Measurements from ENCODE around the gene S100PBP. TPM values are rescaled to one million over a fixed set of nuclear protein-coding genes. Genes with fewer than 3 reads are reported as not detected.
A peak's percentile ranks its signal among the peaks of the same experiment; 100 is the strongest.
"Not testable (repeated sequence)": the region's sequence is repeated elsewhere in the genome, so short reads cannot be mapped to it uniquely, and the experiment has no call there.

S100PBP gene
- total RNA-seq, 1 donor: 42.0 TPM

- peaks cover 6% of the 10 kb centered on the region for H3K27me3 ChIP-seq (ENCODE audit: insufficient read depth, low read length)
- H4K20me1 ChIP-seq (ENCODE audit: insufficient read depth, low read length): no peaks in the 10 kb centered on the region
- no peaks in the 10 kb centered on the region for H3K9me3 ChIP-seq (ENCODE audit: low read depth, low read length)
- no peak overlapping the region for H2AFZ ChIP-seq (ENCODE audit: low read length)
- peaks cover 5% of the 10 kb centered on the region for H3K4me1 ChIP-seq (ENCODE audit: insufficient read depth, low read length)
- H3K4me3 ChIP-seq (ENCODE audit: insufficient read depth, low read length): no peak overlapping the region
- DNase-seq (ENCODE audit: insufficient read length, low spot score, missing footprints): peak; percentile 83
- no peak overlapping the region for H3K27ac ChIP-seq (ENCODE audit: low read depth, low read length)
- no peaks in the 10 kb centered on the region for H3K79me2 ChIP-seq (ENCODE audit: insufficient read depth, low read length)
- no peak overlapping the region for H3K4me2 ChIP-seq (ENCODE audit: insufficient read depth, low read length)
- H3K36me3 ChIP-seq (ENCODE audit: insufficient read depth, low read length): no peaks in the 10 kb centered on the region
- no peak for TF ChIP-seq CTCF (IDR thresholded peaks at IDR 0.05; ENCODE audit: extremely low read depth, low read depth, low read length)
These were observed 86.7 kb downstream of the S100PBP start for GRCh38 chr1:32903991-32904785.

- Histone ChIP-seq H4K20me1 (ENCODE audit: insufficient read depth, low read length) (no peaks in the 10 kb centered on the region), H3K27ac (ENCODE audit: low read depth, low read length) (no peak overlapping the region), H3K4me3 (ENCODE audit: insufficient read depth, low read length) (no peak overlapping the region), H3K4me2 (ENCODE audit: insufficient read depth, low read length) (no peak overlapping the region), H2AFZ (ENCODE audit: low read length) (no peak overlapping the region), H3K36me3 (ENCODE audit: insufficient read depth, low read length) (no peaks in the 10 kb centered on the region), H3K9me3 (ENCODE audit: low read depth, low read length) (no peaks in the 10 kb centered on the region), H3K79me2 (ENCODE audit: insufficient read depth, low read length) (no peaks in the 10 kb centered on the region), H3K27me3 (ENCODE audit: insufficient read depth, low read length) (peaks cover 6% of the 10 kb centered on the region), H3K4me1 (ENCODE audit: insufficient read depth, low read length) (peaks cover 5% of the 10 kb centered on the region)
- no peak for TF ChIP-seq CTCF (IDR thresholded peaks at IDR 0.05; ENCODE audit: extremely low read depth, low read depth, low read length)
- DNase-seq (ENCODE audit: insufficient read length, low spot score, missing footprints): no peak
These were observed 87.3 kb downstream of the S100PBP start for GRCh38 chr1:32904797-32905196.

GRCh38 chr1:32905588-32905987, 88.1 kb downstream of the S100PBP start:
- H4K20me1 ChIP-seq (ENCODE audit: insufficient read depth, low read length); H3K4me1 ChIP-seq (ENCODE audit: insufficient read depth, low read length); H3K27me3 ChIP-seq (ENCODE audit: insufficient read depth, low read length); H3K9me3 ChIP-seq (ENCODE audit: low read depth, low read length); H3K27ac ChIP-seq (ENCODE audit: low read depth, low read length); H3K4me2 ChIP-seq (ENCODE audit: insufficient read depth, low read length); H3K4me3 ChIP-seq (ENCODE audit: insufficient read depth, low read length); H2AFZ ChIP-seq (ENCODE audit: low read length); H3K36me3 ChIP-seq (ENCODE audit: insufficient read depth, low read length); H3K79me2 ChIP-seq (ENCODE audit: insufficient read depth, low read length); DNase-seq (ENCODE audit: insufficient read length, low spot score, missing footprints): not testable (repeated sequence)

GRCh38 chr1:32906654-32907053, 89.2 kb downstream of the S100PBP start:
- Histone ChIP-seq H2AFZ (ENCODE audit: low read length) (no peak overlapping the region), H3K4me3 (ENCODE audit: insufficient read depth, low read length) (no peak overlapping the region), H3K79me2 (ENCODE audit: insufficient read depth, low read length) (no peaks in the 10 kb centered on the region), H4K20me1 (ENCODE audit: insufficient read depth, low read length) (no peaks in the 10 kb centered on the region), H3K4me1 (ENCODE audit: insufficient read depth, low read length) (no peaks in the 10 kb centered on the region), H3K4me2 (ENCODE audit: insufficient read depth, low read length) (no peak overlapping the region), H3K27me3 (ENCODE audit: insufficient read depth, low read length) (peaks cover 6% of the 10 kb centered on the region), H3K9me3 (ENCODE audit: low read depth, low read length) (no peaks in the 10 kb centered on the region), H3K36me3 (ENCODE audit: insufficient read depth, low read length) (no peaks in the 10 kb centered on the region), H3K27ac (ENCODE audit: low read depth, low read length) (no peak overlapping the region)
- no peak for TF ChIP-seq CTCF (IDR thresholded peaks at IDR 0.05; ENCODE audit: extremely low read depth, low read depth, low read length)
- DNase-seq (ENCODE audit: insufficient read length, low spot score, missing footprints): peak; percentile 41

All from osteoblast (primary cell).